Activated naive CD8-positive, alpha-beta T cell treated with anti-CD3 and anti-CD28 coated beads, Interleukin-2, amount 10 ng/mL, durations not matched to agents 7 days and 5 days (primary cell): Measurements from ENCODE around the gene NOS1. TPM values are rescaled to one million over a fixed set of nuclear protein-coding genes. Genes with fewer than 3 reads are reported as not detected.

Experiments used
- total RNA-seq, 2 experiments: library from RNA; stranded (reverse); gene quantifications; one replicate each; pipeline ENCODE4 v1.2.3, GENCODE V29; 2021

The NOS1 gene
- total RNA-seq, 2 experiments from 2014 or later: not detected

Other genes with a start within 250 kb of the NOS1 start
- 10 to 100 TPM; 27.4 to 36.2 TPM for gene FBXO21, start 171.2 kb downstream of the NOS1 start, total RNA-seq